HG03045 (cell line): ENCODE data around the gene KMO.

Source experiments
- ATAC-seq: cut with Tn5 transposase; IDR thresholded peaks from one replicate; pipeline ENCODE4 v1.9.1; 2021; ENCODE audit warnings: mild to moderate bottlenecking, moderate library complexity; ENCODE audit not compliant: unreplicated experiment

KMO gene

DNA sequence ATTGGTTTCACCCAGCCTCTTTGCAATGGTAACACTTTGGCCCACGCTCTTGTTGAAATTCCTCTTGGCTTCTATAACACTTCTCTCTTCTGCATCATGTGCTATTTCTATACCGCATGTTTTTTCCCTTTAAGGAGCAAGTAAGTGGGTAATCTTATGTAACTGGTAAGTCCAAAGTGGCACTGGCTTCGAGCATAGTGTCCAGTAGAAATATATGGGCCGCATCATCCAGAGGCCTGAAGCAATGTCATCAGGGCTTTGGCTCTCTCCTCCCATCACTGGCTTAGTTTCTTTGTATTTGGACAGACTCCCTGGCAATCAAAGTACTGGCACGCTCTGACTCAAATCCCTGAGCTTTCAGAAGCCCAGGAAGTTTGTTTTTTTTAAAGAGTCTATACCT, 90.5 kb downstream of the KMO start:
- no peak for ATAC-seq

DNA sequence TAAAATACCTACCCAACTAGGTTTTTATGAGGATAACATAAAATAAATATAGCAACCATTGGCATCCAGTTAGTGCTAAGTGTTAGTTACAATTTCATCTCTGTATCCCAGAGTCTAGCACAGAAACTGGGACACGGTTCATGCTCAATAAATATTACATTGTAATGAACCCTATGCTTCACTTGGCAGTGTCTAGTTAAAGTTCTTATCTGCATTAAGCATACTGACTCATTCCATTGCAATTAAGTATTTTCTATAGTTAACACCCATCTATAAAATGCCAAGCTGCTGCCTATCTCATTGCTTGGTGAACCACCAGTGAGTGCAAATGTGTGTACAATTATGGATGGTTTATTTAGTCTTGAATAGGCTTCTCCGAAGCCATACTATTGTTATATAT, 92.8 kb downstream of the KMO start:
- ATAC-seq = no peak

DNA sequence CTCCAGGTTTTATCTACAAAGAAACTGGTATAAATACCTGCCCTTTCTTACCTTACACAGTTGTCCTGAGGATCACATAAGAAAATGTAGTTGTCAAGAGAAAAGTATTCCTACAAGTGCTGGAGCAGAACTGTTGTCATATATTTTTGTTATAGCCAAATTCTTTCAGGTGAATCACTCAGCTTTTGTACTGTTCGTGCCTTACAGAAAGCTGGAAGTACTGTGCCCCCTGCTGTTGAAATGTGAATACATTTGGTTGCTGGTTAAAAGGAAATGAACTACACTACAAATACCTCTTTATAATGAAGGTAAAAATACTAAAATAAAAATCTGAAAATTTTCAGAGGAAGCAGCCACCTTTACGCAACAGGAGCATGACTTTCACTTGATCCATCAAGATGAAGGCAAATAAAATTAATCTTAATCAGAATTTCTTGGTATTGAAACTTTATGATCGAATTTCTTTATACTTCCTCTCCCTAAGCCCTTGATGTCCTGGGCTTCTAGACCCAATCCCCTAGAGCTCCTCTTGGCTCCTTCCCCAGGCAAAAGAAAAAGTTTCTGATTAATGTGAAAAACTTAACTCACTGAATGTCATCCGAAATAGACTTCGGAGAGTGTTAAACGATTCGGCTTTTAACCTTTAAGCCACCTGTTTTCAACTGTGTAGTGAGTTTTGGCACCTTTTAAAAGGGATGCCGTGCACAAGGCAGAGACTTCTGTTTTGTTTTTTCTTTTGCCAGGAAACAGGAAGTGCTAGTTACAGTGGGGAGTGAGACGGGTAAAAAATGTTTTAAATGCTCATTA, 95.5 kb downstream of the KMO start:
- peak; percentile 75 for ATAC-seq

DNA sequence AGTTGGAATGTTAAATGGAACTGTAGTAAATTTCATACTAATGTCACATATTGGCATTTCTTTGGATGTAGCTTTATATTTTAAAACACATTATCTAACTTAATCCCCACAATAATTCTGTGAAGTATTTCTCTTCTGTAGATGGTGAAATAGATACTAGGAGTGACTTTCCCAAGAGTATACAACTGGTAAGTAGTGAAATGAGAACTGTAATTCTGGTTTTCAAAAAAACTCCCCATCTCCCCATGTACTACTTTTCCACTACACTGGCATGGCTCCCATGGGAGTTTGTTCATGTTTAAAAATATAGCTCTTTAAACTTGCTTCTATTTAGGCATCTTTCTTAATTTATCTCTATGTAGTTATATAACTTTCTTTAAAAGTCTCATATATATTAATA, 97.8 kb downstream of the KMO start:
- no peak for ATAC-seq

DNA sequence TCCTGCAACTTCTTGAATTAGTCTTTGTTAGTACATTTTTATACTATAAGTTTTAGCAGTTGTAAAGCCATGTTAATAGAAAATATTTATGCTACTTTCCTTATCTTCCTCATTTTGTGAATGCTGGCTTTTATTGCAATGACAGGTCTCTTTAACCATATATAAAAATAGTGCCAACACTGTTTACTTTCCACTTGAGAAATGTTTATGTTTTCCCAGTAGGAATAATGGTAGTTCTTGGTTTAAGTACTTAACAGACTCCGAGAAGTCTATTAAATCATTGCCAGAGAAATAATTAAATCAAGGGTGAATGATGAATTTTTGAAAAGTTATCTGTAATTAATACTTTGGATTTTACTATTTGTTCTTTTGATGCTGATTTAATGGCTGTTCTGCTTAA, 98.3 kb downstream of the KMO start:
- ATAC-seq = no peak

DNA sequence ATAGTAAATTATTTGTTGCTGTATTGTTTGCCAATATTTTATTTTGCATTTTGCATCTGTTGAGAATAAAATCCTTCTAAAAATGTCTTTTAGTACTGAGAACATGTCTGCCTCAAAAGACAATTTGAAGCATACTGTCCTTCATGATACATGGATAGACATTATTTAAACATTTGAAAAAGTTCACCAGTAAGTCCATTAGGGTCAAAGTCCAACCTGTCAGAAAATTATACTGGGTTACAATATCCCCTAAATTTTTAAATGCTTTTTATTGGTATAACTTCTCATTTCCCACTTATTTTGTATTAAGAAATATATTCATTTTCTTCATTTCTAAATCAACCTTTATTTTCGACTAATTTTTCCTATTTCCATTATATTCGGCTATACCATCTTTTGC, 98.7 kb downstream of the KMO start:
- no peak for ATAC-seq

DNA sequence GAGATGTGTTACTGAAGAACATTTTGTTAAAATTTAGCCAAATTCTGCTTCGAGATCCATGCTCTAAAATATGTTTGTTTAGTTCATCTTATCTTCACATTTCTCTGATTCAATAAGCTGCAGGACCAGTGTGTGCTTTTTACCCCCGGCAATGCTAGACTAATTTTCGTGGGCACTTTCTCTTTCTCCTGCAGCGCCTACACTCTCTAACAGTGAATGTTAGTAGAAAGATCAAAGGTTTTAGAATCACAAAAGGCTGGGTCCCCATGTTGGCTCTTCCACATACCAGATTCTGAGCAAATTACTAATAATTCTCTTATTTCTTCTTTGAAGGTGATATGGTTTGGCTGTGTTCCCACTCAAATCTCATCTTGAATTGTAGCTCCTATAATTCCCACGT, 99.5 kb downstream of the KMO start:
- no peak for ATAC-seq

DNA sequence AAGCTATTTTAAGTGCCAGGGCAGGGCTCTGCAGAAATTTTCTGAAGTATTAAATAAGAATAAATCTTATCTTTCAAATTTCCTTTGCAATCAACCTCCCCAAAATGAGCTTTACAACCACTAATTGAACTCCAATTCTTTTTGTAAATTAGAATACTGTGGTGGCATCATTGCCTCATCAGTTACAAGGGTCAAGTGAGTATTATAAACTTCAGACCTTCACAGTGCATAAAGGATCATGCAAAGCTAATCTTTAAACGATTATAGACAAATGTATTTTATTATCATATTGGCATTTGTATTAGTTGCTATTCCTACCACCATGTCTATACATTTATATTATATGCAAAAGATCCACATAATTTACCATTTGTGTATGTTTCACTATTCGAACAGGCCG, 100.8 kb downstream of the KMO start:
- no peak for ATAC-seq

DNA sequence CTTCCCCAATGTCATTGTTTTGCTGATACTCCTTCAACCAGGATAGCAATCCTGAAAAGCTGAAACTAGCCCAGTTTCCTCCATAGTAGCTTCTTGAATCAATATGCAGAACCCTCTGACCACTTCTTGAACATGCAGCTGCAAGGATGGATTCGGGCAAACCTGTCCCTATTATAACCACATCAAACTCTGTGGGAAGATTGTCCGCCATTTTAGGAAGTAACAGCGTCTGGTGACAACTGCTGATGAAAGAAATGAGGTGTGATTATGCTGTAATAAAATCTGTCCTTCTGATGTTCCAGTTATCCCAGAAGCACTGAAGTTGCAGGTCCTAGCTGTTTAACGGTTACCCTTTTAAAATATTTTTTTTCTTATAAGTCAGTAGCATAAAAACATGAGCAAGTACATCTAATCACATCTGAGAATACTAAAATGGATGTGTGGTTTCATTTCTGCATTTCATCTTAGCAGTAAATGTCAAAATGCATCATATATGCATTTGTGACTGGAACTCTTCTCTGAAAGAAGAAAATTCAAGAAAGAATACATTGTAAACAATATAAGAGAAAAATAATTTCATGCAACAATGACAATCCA, 103.5 kb downstream of the KMO start:
- no peak for ATAC-seq

DNA sequence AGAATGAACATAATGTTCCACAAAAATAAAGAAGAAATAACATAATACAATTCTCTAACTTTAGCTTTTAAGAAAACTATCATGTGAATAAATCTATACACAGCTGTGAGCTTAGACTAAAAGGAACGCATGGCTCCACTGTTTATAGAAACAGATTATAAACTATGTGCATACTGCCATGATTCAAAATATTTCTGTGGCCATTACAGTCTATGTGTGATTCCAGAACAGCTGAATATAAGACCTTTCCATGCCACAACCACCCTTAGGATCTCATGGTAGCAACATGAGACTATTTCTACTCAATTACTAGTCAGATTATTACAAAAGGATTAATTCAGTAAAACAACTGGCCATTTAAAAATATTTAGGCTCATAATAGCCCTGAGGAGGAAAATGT, 104.1 kb downstream of the KMO start:
- ATAC-seq = no peak

DNA sequence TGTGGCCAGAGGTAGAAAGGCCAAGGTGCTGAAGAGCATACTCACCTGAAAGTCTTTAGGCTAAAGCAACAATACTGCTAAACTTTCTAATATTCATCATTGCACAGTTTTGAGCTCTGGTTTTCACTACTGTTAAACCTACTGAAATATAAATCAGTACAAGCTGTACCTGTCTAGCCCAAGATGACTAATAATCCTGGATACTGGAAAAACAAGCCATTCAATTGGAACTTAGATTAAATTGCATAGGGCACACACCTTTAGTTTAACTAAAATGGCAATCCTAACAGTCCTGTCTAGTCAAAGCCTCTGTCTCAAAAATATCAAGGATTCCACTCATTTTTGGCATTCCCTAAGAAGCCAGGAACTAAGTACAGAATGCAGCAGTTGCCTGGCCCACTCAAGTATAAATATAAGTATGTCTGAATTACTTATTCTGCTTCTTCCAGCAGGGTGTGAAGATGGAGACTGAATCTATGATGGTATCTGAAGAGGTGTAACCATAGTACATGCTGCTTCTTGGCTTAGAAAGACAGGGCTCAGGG, 104.9 kb downstream of the KMO start:
- no peak for ATAC-seq

DNA sequence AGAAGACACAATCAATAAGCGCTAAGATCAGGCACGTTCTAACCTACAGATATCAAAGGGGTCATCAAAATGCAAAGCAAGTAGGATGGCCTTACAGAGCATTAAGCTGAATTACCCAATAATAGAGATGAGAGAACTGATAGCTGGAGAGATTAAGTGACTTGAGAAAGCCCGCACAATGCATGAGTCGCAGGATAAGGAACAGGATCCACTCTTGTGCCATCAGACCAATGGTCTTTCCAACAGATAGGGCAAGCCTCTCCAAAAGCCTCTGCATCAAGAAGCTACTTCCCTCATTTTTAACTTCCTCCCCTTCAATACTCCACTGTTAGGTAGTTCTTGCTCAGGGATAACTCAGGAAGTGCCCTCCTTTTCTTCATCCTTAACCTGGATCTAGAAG, 105.4 kb downstream of the KMO start:
- no peak for ATAC-seq

DNA sequence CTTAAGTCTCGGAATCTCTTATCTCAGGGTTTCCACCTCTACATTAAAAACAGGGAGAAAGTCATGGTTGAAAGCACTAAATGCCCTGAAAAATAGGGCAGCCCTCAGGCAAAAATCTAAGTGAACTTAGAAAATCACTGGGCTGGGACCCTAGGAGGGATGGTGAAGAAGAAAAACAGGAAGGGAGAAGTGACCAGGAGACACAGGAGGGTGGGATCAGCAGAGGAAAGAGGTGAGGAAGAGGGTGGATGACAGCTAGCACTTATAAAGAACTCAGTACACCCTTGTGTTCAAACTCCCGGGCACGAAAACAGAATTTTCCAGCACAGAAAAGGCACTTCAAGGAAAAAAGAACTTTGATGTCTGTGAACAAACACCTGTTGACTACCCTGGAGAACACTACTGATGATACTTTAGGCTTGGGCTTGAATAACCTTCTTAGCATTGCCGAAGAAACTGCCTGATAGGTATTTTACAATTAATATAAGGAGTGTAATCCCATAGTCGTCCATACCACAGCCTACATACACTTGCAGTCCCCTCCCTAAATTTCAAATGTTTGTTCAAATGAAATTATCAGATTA, 106.0 kb downstream of the KMO start:
- no peak for ATAC-seq

DNA sequence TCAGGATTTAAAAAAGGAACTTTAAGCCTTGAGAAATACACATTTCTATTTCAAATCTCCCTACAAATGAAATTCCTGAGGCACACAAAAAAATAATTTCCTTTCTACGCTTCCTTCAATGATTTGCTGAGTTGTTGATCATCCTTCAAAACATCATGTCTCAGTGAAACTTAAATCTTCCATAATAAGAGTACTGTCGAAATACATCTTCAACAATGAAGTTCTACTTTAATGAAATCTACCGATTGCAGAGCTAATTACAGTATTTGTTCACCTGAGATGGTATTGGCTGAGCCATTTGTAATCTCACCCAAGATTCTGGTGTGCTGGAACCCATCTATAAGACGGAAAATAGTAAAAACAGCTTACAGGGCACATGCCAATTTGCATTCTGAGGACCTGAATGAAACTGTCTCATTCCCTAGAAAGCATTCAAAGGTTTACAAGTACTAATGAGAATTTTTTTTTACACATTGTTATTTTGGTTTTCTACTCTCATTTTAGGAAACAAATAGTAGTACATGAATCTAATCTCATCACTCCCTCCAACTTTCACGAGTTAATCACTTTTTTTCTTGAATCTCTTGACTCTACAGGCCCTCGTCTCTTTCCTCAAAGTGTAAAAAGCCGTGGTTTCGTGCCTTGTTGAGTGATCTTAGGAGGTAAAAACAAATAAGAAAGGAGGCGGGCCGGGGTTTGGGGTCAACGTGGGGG, 106.9 kb downstream of the KMO start:
- no peak for ATAC-seq

DNA sequence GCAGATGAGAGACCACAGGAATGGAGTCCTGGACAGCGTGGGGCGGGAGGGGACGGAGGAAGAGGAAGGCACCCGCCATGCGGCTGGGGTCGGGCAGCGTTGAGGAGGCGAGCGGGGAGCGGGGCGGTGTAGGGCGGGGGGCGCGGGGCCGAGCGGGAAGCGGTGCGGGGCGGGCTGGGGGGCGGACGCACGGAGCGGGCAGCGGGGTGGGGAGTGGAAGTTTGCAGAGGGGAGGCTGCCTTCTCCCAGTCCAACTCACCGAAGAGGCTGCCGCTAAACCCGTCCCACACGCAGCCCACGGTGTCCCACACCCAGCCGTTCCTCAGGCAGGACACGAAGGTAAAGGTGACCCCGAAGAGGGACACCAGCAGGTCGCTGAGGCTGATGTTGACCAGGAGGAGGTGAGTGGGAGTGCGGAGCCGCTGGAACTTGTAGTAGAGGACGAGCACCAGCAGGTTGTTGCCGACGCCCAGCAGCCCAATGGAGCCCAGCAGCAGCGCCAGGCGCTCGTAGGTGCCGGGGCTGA, 107.5 kb downstream of the KMO start:
- ATAC-seq = peak; percentile 47

DNA sequence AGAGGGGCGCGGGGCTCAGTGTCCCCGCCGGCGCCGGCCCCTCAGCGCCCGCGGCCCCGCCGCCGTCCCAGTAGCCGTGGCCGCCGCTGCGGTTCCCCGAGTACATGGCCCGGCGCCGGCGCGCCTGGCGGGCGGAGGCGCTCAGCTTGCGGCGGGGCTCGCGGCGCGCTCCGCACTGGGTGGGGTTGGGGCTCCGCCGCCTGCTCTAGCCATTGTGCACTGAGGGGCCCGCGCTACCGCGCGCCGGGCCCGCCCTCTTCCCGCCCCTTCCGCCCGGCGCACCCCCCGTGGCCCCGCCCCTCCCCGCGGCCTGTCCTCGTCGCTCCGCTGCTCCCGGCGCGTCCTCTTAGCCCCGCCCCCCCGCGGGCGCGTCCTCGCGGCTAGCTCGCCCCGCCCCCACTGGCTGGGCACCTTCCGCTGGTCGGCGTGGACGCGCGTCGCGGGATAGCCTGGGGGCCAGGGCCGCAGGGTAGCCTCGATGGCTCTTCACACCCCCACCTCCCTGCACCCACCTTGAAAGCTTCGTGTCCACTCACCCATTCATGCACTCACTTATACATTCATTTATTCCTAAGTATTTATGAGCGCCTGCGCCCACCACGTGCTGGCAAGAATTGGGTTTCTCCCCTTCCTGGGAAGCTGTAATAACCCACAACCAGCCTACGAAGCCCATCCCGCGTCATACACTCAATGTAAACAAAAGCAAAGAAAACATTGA, 108.1 kb downstream of the KMO start, which contains the start of the genes CHML and OPN3:
TSS of gene CHML (minus strand) at position 221 of the 718 bp plus-strand sequence. CDS start 4,603 bp downstream, outside the sequence.
TSS of gene OPN3 (minus strand) at position 221 of the 718 bp plus-strand sequence. CDS start at position 106, 115 bp downstream.
- ATAC-seq = peak; percentile 93

DNA sequence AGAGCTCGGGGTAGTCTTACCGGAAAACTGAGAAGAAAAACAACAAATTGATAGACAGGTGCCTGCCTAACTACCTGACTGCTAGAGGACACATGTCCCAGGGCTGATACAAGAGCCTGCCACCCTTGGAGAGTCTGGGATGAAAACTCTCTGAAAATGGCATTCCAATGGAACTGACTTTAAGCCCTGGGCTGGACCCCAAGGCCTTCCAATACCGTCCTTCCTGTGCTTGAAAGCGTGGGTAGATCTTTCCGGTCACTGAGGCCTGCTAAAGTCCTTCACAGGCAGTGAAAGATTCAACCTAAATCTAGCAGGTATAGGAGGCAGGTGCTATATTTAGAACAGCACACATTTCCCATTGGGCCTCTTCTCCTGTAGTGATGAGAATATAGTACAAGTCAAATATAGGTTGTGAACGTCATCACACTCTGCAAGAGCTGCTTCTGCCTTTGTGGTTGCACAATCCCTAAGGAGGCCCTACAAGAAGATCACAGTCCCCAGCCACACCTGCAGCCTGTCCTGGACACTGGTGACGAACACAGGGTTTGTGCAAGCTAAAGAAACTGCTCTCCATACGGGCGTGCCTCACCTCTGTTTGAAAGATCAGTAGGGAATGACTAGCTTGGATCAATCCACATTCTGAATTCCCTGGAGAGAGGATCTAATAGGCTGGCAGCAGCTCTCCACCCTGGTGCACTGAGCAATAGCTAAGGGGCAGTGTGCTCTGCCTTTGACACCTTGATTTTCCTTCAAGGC, 108.9 kb downstream of the KMO start:
- ATAC-seq = no peak

DNA sequence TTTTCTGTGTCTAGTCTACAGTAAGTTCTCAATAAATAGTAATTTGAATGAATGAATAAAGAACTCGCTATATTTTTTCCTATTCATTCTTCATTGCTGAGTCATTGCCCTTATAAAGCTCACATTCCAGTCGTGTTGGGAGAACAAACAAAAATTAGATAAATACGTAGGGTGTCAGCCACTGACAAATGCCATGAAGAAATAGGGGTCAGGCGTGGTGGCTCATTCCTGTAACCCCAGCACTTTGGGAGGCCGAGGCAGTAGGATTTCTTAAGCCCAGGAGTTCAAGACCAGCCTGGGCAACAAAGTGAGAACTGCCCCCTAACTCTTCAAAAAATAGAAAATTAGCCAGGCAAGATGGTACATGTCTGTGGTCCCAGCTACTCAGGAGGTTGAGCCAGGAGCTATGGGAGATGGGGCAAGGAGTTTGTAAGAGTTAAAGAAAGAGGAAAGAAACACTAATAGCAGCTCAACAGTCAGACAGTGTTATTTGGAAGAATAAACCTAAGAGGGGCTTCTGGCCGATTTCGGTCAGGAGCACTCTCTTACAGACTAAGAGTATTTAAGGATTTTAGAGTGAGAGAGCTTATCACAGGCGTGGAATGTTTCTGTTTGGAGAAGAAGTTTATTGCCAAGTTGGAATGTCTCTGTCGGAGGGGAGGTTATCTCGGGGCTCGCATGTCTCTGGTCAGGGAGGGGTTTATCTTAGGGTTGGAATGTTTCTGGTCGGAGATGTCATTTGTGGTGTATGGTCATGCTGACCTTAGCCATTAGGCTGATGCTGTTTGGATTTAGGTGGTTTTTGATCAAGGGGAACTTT, 109.8 kb downstream of the KMO start:
- ATAC-seq = no peak

DNA sequence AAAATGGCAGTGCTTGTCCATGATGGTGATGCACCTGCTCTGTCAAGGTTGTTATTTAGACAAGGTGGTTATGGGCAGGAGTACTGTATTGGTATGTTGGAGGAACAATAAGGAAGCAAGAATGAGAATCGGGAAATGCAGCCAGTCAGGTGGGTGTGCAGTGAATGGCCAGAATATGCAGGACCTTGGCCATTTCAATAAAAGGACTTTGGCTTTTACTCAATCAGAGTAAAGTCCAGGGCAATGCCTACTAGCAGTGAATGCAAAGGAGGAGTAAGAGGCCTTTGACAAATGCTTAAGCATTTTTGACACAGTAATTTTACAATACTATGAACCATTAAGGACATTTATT, 110.4 kb downstream of the KMO start:
- ATAC-seq = no peak
